GM19397 (cell line): Measurements from ENCODE around the gene KIF22.
"Not testable (repeated sequence)": the region's sequence is repeated elsewhere in the genome, so short reads cannot be mapped to it uniquely, and the experiment has no call there.

ENCODE experiments used
- ATAC-seq: cut with Tn5 transposase; IDR thresholded peaks from one replicate; pipeline ENCODE4 v1.9.1; 2021; ENCODE audit warnings: mild to moderate bottlenecking, moderate library complexity; ENCODE audit not compliant: unreplicated experiment

The KIF22 gene

DNA sequence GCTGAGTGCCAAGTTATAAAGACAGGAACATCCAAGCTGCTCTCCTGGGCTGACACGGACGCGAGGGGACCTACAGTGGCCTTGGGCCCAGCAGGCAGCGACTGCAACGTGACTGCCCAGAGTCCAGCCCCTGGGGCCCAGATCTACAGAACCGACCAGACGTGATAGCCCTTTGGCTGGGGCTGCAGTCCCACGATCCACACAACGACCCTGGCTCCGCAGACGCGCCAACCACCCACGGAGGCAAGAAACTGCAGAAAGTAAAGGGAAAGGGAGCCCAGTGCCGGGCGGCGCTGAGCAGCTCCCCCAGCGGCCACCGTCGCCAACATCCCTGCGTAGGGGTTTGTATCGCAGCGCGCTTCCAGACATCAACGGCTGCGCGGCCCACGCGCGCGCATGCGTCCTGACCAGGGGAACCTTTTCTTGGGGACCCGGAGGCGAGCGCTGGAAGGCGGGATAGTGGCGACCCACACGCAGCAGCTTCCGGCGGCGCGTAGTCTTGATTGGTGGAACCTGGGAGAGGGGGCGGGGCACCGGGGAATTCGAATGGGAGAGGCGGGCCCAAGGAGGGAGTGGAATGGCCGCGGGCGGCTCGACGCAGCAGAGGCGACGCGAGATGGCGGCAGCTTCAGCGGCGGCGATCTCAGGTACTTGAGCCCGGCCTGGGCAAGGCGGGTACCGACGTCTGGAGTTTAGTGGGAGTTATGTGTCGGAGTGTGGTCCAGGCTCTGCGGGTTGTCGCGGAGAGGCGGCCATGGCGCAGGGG, at the start of gene KIF22:
Gene KIF22 (plus strand): TSS at position 569 of the 766 bp plus-strand sequence. CDS start 9 bp downstream, at position 578.
- ATAC-seq, result peak; percentile 91

DNA sequence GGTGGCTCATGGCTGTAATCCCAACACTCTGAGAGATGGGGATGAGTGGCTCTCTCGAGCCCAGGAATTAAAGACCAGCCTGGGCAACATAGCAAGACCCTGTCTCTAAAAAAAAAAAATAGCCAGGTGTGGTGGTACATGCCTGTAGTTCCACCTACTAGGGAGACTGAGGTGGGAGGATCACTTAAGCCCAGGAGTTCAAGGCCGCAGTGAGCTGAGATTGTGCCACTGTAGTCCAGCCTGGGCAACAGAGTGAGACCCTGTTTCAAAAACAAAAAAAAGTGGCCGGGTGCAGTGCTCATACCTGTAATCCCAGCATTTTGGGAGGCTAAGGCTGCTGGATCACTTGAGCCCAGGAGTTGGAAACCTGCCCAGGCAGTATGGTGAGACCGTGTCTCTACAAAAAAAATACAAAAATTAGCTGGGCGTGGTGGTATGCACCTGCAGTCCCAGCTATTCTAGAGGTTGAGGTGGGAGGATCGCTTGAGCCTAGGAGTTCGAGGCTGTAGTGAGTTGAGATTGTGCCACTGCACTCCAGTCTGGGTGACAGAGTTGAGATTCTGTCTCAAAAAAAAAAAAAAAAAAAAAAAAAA, 47.8 kb upstream of the KIF22 start:
- no peak for ATAC-seq

DNA sequence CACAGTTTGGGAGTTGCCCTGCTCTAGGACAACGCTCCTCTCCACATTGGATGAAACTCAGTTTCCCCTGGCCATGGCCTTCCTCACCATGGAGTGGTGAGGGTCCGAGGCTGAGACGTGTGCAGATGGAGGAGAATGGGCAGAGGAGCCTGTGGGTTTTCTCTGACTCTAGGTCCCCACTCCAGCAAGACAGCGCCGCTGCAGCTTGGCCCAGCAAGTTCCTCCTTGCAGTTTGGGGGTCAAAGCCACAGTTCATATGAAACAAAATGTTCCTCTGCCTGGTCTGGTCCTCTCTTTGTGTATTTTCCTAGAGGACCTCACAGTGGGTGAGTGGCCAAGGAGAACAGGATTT, 47.1 kb upstream of the KIF22 start:
- ATAC-seq, result no peak

GRCh38 chr16:29743827-29744531, 46.6 kb upstream of the KIF22 start:
- no peak for ATAC-seq

GRCh38 chr16:29744541-29745101, 45.9 kb upstream of the KIF22 start:
- no peak for ATAC-seq

DNA sequence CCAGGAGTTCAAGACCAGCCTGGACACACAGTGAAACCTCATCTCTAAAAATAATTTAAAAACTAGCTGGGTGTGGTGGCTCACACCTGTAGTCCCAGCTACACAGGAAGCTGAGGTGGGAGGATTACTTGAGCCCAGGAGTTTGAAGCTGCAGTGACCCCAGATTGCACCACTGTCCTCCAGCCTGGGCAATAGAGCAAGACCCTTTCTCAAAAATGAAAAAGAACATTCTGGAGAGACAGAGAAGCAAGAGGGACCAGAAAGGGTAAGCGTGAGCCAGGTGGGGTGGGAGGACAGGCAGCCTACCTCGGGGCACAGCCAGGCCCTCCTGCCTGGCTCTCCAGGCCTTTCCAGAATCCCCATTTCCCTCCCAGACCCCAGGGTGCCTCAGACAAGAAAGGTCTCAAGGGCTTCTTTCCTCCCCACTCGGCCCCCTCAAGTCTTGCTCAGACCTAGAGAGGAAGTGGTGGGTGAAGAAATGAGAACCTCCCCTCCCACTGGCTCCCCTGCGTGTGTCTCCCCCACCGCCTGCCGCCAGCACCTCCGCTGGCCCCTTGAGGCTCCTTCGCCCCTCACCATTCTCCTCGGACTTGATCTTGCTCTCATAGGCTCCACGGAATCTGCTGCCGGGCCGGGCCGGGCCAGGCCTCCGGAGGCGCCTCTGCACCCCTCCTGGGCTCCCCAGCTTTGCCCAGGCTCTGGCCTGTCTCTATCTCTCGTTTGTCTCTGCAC, 45.3 kb upstream of the KIF22 start:
- peak; percentile 35 for ATAC-seq

- peak; percentile 87 for ATAC-seq
Measured at GRCh38 chr16:29745853-29746345, 44.7 kb upstream of the KIF22 start, which contains the start of gene C16orf54. C16orf54 (minus strand) TSS chr16:29745990; CDS start chr16:29744951, 1,039 bp downstream.

GRCh38 chr16:29746518-29746917, 44.0 kb upstream of the KIF22 start:
- ATAC-seq, result not testable (repeated sequence)

- ATAC-seq, result no peak
Measured at GRCh38 chr16:29747947-29748759, 42.4 kb upstream of the KIF22 start.

- ATAC-seq, result not testable (repeated sequence)
Measured at GRCh38 chr16:29748760-29749149, 41.8 kb upstream of the KIF22 start.

GRCh38 chr16:29753516-29753915, 37.0 kb upstream of the KIF22 start:
- ATAC-seq, result no peak

DNA sequence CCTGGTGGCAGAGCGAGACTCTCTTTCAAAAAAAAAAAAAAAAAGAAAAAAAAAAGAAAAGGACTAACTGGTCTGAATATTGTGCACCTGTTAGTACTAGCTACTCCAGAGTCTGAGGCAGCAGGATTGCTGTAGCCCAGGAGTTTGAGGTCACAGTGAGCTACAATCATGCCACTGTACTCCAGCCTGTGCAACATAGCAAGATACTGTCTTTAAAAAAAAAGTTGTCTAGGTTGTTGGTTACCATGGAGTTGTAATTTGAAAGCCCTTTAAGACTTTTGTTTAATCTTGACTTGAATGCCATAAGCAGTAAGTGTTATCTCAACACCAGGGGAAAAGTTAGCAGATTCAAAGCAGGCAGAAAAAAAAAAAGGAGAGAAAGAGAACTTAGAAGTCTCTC, 33.9 kb upstream of the KIF22 start:
- no peak for ATAC-seq

DNA sequence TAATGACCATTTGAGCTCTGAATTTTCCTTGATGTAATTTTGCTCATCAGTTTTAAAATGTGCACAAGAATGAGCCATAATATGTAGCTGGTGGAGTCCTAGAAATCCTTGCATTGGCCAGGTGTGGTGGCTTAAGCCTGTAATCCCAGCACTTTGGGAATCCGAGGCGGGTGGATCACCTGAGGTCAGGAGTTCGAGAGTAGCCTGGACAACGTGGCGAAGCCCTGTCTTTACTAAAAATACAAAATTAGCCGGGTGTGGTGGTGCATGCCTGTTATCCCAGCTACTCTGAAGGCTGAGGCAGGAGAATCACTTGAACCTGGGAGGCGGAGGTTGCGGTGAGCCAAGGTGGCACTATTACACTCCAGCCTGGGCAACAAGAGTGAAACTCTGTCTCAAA, 33.5 kb upstream of the KIF22 start:
- not testable (repeated sequence) for ATAC-seq

GRCh38 chr16:29757950-29758466, 32.5 kb upstream of the KIF22 start:
- ATAC-seq, result no peak

DNA sequence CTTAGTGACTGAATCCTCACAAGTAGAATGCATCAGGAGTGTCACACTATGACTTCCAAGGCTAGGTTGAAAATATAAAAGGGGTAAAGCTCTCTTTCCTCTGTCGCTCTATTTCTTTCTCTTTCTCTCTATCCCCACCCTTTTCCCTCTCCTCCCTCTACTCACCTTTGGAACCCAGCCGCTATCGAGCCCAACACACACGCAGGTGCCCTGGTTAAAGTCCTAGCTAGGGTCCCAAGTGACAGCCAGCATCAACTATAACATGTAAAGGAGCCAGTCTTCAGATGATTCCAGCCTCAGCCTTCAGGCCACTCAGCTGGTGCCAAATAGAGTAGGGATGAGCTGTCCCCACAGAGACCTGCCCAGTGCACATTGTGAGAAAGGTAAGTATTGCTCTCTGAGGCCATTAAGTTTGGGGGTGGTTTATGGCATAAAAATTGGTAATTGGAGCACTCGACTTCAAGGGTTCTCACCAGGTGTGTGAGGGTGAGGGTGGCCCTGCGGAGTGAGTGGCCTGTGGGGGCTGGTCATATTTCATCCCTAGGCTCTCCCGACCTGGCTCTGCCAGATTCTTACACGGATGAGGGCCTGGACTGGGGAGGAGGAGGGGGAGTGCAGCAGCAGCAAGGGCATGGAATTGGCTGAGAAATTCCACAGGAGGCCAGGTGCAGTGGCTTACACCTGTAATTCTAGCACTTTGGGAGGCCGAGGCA, 29.8 kb upstream of the KIF22 start:
- ATAC-seq, result no peak

DNA sequence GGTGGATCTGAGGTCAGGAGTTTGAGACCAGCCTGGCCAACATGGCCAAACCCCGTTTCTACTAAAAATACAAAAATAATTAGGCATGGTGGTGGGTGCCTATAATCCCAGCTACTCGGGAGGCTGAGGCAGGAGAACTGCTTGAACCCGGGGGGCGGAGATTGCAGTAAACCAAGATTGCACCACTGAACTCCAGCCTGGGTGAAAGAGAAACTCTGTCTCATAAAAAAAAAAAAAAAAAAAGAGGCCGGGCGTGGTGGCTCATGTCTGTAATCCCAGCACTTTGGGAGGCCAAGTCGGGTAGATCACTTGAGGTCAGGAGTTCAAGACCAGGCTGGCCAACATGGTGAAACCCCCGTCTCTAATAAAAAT, 29.3 kb upstream of the KIF22 start:
- not testable (repeated sequence) for ATAC-seq

- no peak for ATAC-seq
Measured at GRCh38 chr16:29761882-29762281, 28.7 kb upstream of the KIF22 start.

GRCh38 chr16:29763326-29763725, 27.2 kb upstream of the KIF22 start:
- ATAC-seq, result no peak
